HG02678 (cell line): ENCODE data around the gene DHX34.

ENCODE experiments used
- ATAC-seq: cut with Tn5 transposase; IDR thresholded peaks from one replicate; pipeline ENCODE4 v1.9.1; 2021; ENCODE audit warnings: mild to moderate bottlenecking, moderate library complexity; ENCODE audit not compliant: unreplicated experiment

The DHX34 gene

DNA sequence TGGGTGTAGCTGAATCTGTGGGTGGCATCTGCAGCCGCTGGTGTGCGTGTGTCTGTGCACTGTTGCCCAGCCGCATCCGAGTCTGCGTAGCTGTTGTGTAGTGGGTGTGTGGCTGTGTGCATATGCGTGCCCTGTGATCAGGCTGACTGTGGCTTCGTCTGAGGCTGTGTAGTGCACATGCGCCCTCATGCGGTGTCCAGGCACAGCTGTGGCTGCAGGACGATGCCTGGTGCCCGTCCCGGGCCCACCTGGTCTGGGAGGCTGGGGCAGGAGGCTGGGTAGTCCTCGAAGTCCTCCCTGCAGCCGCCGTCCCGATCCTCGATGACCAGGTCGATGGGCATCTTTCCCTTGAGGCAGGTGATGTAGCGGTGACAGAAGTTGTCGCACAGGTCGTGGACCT lies 65.4 kb downstream of the DHX34 start:
- no peak for ATAC-seq

DNA sequence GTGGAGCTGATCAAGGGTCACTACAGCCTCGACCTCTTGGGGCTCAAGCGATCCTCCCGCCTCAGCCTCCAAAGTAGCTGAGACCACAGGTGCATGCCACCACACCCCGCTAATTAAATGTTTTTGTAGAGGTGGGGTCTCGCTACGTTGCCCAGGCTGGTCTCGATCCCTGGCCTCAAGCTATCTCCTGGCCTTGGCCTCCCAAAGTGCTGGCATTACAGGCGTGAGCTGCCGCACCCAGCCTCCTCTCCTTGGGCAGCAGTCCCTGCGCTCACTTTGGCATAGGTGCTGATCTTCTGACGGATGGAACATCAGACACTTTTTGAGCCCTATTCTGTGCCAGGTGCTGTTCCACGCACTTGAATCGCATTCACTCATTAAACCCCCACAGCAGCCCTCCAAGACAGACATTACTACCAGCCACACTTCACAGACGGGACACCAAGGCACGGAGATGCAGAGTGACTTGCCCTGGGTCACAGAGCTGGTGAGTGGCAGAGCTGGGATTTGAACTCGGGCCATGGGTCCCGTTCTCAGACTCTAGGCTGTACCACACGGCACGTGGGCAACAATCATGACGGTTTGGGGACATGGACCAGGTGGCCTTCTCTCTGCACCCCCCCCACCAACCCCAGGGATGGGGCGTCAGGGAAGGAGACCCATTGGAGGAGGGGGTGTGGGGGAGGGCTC lies 67.0 kb downstream of the DHX34 start:
- no peak for ATAC-seq

DNA sequence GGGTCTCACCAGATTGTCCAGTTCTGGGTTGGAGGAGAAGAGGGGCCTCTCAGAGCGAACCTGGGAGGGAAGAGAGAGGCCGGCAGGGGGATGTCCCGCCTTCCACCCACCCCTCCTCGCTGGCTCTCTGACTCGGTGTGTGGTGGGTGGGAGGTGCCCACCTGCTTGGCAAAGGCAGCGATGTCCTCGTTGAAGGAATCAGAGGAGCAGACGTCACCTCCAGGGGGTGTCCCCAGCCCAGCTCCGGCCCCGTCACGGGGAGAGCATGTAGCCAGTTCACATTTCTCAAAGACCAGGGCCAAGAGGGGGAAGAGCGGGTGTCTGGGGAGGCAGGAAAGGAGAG lies 67.5 kb downstream of the DHX34 start:
- no peak for ATAC-seq

DNA sequence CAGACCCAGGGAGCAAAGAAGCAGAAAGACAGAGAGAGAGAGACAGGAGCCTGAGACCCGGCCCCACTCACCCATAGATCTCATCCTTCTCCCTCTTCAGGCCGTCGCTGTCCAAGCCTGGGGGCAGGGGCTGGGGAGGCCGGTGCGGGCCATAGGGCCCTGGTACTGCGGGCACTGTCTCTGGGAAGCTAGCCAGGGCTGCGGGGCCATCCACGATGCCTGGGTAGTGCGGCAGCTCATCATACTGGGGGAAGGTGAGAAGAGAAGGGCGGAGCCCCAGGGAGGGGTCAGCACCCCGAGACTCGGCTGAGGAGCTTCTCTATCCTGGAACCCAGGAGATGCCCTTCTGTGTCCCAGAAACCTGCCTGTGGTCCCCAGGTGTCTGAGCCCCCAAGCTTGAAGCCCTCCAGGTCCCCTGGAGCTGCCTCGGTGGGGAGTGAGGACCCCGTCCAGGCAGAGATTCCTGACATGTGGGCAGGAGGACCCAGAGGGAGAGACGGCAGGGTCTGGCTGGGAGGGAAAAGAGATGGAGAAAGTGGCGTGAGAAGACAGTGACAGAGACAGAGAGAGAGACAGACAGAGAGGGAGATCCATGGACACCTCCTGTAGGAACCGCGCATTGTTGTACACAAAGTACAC lies 68.1 kb downstream of the DHX34 start:
- ATAC-seq = no peak

DNA sequence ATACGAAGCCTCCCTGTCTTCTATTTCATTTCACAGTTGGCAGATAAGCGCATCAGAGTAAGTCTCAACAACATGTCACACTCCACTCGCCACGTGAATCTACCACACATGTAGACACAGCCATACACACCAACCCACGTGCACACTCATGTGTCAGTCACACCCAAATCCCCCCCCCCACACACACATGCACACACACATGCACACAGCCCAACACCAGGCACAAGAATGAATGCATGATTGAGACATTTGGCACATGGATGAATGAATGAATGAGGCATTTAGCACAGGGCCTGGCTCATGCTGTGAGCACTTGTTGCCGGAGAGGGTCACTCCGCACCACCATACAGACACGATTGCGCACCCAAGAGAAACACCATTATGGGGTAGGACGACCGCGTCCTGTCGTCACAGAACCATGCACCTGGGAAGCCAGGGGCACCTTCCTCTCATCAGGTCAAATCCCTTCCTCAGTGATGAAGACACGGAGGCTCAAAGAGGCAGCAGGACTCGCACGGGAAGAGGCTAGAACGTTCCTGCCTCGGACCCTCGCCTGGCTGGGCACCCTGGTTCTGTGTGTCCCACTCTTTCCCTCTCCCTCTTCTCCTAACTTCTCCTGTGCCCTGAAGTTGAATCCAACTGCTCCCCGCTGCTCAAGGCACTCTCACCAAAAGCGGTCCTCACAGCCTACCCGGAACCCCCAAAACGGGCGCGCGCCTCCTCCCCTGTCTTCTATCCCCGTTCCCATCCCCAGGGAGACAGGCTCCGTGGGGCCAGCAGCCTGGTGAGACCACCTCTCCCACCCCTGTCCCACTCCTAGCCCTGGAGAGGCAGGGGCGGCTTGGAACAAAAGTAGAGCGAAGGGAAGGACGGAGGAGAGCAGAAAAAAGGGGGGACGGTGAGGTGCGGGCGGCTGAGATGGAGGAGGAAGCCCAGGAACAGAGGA lies 68.9 kb downstream of the DHX34 start:
- ATAC-seq = no peak

DNA sequence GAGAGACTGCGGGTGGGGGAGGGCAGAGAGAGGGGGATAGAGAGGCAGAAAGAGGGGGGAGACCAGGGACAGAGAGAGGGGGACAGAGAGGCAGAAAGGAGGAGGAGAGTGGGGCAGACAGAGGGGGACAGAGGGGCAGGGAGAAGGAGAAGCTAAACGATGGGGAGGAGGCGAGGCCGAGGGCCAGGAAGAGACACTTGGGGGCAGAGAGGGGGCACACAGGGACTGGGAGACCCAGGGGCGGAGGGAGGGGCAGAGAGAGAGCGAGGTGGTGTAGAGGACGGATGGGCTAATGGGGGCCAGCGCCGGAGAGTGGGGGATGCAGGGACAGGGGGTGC lies 69.5 kb downstream of the DHX34 start:
- no peak for ATAC-seq

DNA sequence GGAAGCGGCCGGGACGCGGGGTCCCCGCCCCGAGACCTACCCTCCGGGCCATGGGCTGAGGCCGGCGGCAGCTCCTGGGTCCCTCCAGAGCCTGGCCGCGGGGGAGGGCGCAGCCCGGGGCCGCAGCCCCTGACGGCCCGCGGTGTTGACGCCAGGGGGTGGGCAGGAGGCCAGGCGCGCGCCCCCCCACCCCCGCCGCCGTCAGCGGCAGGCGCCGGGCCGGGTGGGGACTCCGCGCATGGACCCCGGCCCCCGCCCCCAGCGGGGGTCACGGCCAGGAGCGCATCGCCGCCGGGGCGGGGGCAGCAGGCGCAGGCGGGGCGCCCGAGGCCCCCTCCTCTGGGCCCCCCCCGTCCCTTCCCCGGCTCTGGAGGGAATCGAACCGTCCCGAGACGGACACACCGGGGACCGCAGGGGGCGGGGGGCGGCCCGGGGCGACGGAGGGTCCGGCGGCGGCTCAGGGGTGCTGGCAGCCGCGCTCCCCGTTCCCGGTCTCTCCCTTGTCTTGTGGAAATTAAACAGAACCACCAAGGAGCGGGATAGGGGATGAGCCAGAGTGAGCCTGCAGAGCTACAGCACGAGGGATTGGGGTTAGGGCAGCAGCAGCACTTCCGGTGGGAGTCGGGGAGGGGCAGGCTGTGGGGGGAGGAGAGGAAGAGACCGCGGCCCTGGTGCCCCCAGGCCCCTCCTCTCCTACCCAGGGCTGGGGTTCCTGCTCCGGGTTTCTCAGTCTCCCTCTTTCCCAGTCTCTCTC lies 70.1 kb downstream of the DHX34 start, which contains the start of gene MEIS3:
Gene MEIS3 (minus strand): TSS at position 498 of the 754 bp plus-strand sequence. CDS start 446 bp downstream, at position 52.
- no peak for ATAC-seq

DNA sequence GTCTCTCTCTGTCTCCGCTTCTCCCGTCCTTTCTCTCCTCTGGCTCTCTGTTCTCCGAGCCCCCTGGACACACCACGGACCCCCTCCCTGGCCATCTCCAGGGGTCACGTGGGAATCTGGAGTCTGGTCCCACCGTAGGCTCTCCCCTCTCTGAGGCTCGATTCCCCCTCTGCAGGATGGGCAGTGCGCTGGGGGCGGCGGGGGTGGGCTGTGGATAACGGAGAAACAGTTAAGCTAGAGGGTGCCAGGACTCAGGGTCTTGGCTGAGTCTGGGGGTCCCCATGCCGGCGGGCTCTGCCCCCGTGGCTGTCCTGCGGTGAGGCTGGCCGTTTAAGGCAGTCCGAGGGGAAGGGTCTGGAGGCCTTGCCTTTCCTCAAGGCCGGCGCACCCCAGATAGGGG lies 70.7 kb downstream of the DHX34 start:
- no peak for ATAC-seq

DNA sequence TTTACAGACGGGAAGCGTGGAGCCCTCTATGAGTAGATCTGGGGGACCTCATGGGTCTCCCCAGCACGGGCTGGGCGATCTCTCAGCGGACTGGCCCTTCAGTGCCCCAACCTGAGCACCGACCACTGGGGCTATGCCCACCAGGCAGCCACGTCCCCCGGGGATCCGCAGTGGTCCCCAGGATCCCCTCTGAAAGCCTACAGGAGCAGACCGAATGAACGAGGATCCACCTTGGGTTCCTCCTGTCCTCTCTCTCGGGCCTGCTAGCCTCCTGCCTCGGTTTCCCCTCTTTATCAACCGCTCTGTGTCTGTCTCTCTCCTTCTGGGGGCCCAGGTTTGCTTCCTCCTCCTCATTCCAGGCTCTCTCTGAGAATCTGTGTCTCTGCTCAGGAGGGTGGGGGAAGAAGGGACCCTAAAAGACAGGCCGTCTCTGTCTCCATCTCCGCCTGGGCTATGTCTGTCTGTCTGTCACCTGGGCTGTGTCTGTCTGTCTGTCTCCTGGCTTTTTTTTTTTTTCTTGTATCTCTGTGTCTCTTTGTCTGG lies 72.2 kb downstream of the DHX34 start:
- no peak for ATAC-seq

DNA sequence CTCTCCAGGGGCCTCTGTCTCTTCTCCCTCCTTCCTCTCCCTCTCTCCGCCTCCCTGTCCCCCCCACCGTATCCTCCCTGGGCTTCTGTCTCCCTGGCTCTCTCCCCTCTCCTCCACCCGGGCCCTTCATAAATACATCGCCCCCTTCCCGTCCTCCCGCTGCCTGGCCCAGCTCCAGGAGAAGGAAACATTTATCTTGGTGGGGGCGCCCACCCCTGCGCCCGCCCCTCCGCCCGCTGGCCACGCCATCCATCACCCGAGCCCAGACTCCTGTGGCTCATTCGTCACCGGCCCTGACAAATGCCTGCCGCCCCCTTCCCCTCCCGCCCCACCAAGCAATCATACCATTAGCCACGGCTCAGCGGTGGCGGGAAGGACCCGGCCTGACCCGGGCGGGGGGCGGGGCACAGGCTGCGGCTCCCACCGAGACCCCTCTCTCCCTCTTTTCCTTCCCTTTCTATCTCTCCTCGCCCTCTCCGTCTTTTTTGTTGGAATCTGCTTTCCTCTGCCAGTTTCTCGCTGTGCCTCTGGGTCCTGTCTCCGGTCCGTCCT lies 72.8 kb downstream of the DHX34 start:
- ATAC-seq = no peak

DNA sequence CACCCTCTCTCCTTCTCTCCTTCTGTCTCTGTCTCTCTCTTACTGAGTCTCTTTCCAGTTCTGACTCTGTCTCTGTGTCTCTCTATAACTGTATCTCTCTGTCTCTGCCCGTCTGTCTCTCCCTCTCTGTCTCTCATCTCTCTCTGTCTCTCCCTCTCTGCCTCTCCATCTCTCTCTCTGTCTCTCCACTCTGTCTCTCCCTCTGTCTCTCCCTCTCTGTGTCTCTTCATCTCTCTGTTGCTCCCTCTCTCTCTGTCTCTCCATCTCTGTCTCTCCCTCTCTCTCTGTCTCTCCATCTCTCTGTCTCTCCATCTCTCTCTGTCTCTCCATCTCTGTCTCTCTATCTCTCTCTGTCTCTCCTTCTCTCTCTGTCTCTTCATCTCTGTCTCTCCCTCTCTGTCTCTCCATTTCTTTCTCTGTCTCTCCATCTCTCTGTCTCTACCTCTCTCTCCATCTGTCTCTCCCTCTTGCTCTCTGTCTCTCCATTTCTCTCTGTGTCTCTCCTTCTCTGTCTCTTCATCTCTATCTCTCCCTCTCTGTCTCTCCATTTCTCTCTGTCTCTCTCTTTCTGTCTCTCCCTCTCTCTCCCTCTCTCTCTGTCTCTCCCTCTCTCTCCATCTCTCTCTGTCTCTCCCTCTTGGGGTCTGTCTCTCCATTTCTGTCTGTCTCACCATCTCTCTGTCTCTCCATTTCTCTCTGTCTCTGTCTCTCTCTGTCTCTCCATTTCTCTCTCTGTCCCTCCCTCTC lies 73.5 kb downstream of the DHX34 start:
- no peak for ATAC-seq

DNA sequence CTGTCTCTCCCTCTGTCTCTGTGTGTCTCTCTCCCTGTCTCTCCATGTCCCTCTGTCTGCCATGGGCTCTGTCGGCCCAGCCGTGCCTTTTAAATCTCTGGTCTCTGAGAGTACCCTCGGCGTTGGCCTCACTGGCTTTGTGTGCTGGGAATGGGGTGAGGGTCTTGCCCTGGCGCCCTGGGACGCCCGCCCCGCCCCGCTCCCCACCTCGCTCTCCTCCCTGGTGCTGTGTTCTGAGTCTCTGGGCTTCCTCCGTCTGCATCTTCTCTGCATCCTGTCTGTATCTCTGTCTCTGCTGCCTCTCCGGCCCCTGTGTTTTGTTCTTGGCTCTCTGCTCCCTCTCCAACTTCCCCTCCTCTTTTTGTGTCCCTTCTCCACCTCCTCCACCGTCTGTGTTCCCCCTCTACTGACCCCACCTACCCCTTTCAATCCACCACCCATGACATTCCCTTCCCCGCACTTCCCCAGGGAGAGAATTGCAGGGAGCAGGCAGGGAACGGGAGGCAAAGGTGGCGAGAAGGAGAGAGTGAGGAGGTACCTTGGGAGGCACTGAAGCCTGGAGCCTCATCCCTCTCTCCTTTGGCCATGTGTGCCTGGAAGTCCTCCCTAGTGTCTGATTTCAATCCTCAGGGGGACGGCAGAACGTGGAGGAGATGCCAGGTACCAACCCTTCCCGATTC lies 74.2 kb downstream of the DHX34 start:
- ATAC-seq = no peak

DNA sequence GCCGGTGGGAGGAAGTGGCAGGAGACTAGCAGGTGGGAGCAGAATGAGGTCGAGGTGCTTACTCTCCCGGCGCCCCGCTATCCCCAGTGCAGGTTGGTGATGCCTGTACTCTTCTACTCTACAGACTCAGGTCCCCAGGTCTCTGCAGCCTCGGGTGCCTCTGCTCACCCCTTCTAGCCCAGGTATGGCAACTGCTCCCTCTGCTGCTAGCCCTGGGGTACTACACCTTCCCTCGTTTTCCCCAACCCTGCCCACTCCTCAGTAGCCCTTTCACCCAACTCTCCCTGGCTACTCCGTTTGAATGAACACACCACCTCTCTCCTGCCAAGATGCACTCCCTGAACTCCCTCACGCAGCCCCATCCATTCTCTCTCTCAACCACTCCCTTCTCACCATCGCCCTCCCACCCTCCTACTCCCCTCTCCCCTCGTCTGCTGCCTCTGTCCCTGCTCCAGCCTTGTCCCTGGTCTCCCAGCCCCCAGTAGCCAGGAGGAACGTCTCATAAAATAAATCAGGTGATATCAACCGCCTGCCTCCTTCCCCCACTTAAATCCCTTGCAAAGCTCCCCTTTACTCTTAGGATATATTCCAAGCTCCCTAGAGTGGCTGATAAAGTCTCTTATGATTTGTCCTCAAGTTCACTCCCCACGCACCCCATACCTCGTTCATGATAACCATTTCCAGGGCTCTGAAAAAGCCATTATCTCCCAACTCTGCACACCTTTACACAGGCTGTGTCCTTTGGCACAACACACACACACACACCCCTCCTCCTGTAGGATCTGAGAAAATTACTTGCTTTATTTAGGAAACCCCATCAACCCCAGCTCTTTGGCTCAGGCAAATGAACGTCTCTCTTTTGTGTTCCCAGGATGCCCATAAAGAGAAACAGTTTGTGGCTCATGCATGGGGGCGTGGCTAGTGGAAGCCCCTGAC lies 78.4 kb downstream of the DHX34 start:
- ATAC-seq = no peak

DNA sequence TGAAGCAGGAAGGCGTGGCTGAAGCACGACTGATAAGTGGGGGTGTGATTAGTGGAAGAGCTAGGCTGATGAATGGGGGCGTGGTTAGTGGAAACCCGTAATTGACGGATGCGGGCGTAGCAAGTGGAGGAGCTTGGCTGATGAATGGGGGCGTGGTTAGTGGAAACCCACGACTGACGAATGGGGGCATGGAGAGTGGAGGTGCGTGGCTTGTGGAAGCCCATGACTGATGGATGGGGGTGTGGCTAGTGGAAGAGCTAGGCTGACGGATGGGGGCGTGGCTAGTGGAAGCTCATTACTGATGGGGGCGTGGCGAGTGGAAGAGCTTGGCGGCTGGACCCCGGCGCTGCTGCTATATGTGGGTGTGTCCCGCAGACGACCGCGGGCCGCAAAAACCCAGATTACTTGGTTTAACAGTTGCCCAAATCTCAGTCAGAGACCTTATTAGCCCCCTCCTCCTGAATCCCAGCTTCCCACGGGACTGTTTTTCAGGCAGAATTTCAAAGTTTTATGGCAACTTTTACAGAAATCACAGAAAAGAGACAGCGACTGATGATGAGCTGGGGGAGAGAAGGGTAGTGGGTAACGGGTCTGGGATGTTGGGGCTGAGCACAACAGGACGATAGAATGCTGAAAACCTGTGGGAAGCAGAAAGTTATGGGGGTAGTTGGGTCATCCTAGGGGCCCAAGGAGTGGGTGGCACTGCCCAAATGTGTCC lies 79.2 kb downstream of the DHX34 start:
- no peak for ATAC-seq

DNA sequence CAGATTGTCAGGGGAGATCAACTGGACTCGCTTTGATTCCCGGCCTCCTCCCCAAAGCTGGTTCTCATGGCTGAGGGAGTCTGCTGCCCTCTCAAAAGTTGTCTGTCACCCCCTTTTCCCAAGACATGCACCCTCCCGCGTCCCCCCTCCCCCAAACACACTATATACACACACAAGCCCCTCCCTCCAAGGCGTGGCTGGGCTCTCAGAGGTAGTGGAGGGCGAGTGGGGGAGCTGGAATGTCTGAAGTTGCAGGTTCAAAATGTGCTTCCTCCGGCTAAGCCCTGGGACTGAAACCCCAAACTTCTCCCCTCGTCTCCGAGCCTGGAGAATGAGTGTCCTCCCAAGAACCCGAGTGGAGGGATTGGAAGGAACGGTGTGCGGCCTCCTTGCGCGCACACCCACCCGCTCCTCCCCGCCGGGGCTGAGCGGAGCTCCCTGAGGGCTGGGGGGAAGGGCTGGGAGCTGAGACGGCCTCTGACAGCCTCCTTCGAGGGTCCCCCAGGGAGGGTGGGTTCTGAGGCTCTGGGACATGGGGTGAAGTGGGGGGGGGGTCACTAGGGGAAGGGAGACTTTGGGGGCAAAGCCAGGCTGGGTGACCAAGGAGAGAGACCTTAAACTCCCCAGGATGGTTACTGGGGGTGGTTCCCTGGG lies 80.2 kb downstream of the DHX34 start:
- ATAC-seq = no peak

DNA sequence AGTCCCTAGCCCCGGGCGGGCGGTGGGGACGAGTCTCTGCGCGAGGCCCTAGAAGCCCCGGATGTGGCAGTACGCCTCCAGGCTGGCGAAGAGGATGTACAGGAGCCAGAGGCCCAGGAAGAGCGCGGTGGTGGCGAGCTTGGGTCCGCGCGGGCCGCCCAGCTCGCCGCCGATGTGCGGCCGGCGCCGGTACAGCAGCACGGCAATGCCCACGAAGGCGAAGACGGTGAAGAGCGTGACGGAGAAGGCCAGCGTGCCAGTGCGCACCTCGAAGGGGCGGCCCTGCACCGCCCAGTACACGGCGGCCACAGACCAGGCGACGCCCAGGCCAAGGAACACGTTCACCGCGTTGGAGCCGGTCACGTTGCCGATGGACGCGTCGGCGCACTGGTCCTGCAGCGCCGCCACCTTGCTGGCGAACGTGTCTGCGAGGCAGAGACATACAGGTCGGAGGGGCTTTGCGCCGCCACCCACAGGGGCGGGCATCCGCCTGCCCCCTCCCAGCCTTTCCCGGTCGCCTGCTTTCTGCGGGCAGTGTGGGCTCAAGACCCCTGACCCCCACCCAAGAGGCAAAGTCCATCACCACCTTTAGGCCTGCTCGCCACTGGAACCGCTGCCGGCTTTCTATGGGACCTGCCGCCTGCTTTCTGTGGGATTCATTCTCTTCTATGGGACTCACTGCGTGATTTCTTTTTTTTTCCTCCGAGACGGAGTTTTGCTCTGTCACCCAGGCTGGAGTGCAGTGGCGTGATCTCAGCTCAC lies 81.1 kb downstream of the DHX34 start:
- no peak for ATAC-seq
